ENCODE measurements around the gene TUBA3D.

GRCh38 chr2:131431336-131431735 lies 44.6 kb upstream of the TUBA3D start:
- no peak for TF ChIP-seq EP300 (IDR thresholded peaks at IDR 0.05)
- no peak for TF ChIP-seq POLR2A (IDR thresholded peaks at IDR 0.05)
- TF ChIP-seq CTCF (IDR thresholded peaks at IDR 0.05), result no peak
- TF ChIP-seq POLR2AphosphoS5 (IDR thresholded peaks at IDR 0.05), result no peak
